GM18870 (cell line): ENCODE data around the gene FGFR3.

Experiments used
- ATAC-seq: cut with Tn5 transposase; IDR thresholded peaks from one replicate; pipeline ENCODE4 v1.9.1; 2021; ENCODE audit warnings: moderate library complexity; ENCODE audit not compliant: unreplicated experiment

Gene FGFR3

DNA sequence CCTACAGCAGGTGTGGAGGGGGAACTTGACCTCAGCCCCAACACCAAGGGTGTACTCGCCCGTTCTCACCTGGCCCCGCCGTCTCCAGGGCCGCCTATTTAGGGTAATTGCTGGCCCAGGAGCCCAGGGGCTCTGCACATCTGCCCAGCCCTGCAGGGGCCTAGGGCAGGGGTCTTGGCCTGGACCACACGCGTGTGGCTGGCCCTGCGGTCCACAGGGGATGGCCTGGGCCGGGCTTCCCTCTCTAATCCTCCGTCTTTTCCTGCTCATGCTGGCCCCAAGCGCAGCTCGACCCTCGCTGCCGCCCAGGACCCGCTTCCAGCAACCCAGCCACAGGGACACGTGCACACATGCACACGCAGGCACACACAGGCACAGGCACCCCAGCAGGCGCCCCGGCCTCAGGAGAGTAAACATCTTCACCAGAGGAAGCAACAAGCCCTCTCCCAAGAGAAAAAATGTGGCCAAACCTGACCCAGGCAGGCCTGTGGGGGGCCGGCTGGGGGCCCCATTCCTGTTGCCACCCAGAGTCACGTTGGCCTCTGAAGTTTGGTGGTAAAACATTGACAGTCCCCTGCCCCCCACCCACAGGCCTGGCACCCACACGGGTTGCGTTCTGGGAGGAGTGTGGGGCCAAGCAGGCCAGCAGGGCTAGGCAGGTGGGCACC is 24.6 kb upstream of the FGFR3 start:
- no peak for ATAC-seq

- no peak for ATAC-seq
Observed at GRCh38 chr4:1769692-1770091, 23.4 kb upstream of the FGFR3 start.

GRCh38 chr4:1770245-1770644 is 22.8 kb upstream of the FGFR3 start:
- ATAC-seq: no peak

GRCh38 chr4:1770791-1771231 is 22.3 kb upstream of the FGFR3 start:
- no peak for ATAC-seq

- ATAC-seq: no peak
Observed at GRCh38 chr4:1771555-1772305, 21.4 kb upstream of the FGFR3 start.

DNA sequence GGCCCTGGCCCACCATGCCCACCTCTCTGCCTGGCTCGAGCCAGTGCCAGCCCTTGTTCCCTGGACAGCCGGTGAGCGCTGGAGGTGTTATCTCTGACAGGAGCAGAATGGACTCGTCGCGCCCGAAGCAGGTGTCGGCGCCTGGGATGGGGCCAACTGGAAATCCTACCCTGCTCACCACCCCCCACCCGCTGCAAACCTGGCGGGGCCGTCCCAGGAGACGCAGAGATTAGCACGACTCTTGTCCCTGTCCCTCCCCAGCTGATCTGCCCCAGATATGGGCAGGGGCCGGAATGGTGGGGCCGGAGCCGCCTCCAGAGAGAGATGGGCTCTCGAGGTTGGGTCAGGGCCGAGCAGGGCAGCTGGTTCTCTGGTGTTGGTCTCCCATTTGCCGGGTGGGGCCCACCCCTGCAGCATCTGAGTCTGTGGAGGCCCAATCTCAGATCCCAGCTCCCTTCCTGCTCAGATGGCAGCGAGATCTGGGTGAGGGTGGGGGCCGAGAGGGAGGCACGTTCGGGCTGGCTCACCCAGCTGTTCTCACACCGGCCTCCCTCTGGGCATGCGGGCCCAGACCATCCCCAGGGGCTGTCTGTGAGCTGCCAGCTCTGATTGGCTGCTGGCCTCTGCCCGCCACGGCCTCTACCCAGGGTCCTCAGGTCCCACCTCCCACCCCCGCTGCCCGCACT is 20.1 kb upstream of the FGFR3 start:
- ATAC-seq: no peak

GRCh38 chr4:1773754-1774153 is 19.3 kb upstream of the FGFR3 start:
- ATAC-seq: no peak

DNA sequence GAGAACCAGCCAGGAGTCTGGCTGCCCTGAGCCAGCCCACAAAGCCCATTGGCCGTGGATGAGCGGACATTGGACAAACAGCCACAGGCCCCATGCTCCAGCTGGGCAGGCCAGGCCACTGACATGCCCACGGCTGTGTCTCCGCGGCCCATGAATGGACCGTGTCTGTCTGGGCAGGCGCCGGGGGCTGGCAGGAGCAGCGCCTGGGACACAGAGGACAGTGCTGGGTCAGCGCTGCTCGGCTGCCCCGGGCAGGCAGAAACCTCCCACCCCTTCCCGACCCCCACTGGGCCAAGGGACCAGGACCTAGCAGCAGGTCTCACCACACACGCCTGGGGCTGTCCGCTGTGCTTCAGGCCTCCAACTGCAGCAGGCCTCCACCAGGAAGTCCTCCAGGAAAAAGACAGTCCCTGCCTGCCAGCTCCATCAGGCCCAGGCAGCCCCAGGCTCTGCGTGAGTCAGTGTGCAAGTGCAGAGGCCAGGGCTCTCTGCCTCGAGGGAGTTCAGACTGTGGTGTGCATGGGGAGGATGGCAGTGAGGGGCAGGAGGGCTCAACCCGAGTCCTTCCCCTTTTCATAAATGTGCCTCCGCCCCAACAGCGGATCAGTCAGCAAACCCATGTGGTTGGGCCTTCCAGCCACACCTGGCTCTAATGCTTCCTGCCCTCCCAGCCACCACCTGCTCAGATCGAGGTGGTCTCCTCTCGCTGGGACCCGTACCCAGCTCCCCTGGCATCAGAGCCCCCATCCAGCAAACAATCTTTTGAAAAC is 17.2 kb upstream of the FGFR3 start:
- ATAC-seq: no peak

DNA sequence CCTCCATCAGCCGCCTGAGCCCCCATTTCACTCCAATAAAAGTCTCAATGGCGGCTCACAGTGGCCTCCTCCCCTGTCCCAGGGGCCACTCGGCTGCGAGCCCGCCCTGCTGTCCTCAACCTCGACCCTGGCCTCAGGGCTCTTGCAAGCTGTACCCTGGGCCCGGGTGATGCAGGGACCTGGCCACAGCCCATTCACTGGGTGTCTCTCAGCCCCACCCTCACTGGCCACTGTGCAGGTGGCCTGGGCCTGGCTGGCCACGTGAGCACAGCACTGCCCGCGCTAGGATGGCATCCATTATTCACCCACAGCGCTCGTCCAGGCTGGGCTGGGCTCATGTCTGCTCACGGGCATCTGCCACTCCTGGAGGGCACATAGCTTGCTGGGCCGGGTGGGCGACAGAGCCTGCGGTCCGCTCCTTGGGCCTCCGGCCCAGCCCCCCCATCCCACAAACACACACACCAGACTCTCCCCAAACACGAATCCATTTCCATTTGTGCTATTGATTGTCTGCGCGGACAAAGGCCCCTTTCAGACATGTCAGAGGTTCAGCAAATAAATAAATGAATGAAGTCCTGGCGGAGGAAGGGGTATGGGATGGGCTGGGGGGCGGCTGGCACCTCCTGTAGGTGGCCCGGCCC is 16.5 kb upstream of the FGFR3 start:
- no peak for ATAC-seq

- ATAC-seq: no peak
Observed at GRCh38 chr4:1777822-1778641, 15.1 kb upstream of the FGFR3 start.

GRCh38 chr4:1778642-1779392 is 14.3 kb upstream of the FGFR3 start:
- no peak for ATAC-seq

DNA sequence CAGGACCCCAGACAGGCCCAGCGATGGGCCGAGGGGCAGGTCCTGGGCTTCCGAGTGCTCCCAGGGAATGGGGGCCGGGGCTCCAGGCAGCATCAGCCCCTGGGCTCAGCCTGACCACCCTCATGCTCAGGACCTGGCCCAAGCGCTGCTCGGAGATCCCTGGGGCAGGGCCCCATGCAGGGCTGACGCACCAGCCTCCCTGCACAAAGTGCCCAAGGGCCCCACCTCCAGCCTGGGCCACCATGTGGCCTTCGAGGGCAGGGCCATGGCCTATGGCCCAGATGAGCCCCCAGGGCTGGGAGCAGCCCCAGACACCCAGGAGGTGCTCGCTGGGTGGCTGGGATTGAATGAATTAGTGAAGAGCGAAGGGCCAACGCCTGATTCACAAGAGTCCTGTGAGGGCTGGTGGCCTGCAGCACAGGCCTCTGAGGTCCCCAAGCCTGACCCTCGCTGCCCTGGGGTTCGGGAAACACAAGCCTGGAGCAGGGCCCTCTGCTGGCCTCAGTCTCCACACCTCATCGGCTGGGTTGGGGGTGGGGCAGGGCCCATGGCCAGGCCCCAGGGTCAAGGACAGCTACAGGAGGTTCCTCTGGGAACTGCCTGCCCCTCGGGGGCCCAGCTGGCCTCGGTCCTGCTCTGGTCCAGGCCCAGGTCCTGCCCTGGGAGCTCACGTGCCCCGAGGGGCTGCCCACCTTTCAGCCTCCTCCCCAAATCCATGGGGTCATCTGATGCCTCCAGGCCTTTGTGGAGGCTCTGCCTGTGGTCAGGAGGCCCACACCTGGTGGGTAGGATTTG is 13.3 kb upstream of the FGFR3 start:
- no peak for ATAC-seq

DNA sequence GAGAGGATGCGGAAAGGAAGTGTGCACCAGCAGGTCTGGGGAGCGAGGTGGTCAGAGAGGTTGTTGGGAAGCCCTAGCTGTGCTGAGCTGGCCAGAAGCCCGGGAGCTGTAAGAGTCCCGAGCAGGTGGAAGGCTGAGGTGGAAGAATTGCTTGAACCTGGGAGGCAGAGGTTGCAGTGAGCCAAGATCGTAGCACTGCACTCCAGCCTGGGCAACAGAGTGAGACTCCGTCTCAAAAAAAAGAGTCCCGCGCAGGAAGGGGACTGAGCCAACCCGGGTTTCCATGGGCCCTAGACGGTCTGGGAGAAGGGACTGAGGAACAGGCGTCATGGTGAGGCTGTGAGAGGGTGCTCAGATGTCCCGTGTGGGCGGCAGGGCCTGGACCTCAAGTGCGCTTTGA is 12.7 kb upstream of the FGFR3 start:
- ATAC-seq: no peak

- ATAC-seq: no peak
Observed at GRCh38 chr4:1783015-1783414, 10.1 kb upstream of the FGFR3 start.

DNA sequence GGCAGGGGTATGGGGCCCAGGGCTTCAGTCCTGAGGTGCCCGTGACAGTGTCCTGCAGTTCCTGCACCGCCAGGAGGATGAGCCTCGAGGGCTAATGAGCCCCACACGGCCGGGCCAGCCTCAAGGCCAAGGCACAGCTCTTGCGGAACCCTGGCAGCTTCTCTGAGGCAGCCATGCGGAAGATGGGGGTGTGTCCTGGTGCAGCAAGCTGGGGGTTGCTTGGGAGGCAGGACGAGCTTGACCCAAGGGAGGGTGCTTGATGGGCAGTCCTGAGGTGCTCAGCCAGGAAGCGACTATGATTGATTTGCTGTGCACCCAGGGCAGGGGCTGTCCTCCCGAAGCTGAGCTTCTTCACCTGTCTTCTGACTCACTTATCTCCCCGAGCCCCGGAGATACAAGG is 9.1 kb upstream of the FGFR3 start:
- ATAC-seq: no peak

- ATAC-seq: no peak
Observed at GRCh38 chr4:1784395-1784788, 8.7 kb upstream of the FGFR3 start.

DNA sequence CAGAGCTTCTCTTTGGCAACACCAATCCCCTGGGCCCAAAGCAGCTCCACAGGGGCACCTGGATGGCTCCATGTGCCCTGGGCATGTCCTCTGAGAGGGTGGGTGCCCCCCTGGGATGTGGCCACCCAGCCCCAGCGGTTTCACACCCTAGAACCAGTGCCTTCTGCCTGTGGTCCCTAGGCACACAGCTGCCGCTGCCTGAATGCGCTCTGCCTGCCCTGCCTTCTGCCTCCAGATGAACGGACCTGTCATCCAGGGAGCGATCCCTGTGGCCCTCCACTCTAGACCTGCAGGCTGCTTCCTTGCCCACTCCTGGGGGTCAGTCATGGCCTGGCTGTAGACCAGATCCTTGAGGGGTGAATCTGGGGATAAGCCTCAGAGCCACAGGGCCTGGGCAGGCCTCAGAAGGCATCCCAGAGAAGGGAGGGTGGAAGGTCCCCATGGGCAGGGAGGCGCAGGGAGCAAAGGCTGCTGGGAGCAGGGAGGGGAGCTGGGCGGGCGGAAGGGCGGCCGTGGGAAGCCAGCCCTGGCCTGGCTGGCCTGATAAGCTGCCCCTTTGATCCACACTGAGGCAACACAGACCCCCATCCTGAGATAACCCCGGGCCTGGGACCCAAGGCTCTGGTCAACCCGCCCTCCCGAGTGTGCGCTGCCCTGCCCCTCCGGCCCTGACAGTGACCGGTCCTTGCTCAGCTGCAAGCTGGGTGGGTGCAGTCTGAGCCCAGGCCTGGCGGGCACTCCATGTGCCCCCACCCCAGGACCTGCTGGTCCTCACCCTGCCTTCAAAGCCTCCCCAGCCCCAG is 8.1 kb upstream of the FGFR3 start:
- no peak for ATAC-seq

DNA sequence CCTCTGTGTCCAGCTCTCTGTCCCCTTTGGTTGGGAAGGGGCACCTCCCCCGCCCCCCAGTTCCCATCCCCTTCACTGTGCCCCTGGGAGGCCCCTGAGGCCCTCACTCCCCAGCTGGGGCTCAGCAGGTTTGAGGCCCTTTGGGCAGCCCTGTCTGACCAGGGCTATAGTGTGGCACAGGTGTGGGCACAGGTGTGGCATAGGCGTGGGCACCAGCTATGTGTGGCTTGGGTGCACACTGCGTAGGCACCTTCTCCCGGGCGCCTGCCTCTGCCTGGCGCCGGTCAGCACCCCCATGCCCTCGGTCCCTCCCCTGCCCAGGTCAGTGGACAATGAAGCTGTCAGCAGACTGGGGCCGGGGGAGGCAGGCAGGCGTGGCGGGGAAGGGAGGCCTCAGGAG is 7.5 kb upstream of the FGFR3 start:
- no peak for ATAC-seq
